Neural crest cell (in vitro differentiated cells): ENCODE results near the gene GNAL. TPM values are rescaled to one million over a fixed set of nuclear protein-coding genes. Genes with fewer than 3 reads are reported as not detected.
"Not testable (repeated sequence)": the region's sequence is repeated elsewhere in the genome, so short reads cannot be mapped to it uniquely, and the experiment has no call there.

Source experiments
- DNase-seq: peaks from one replicate; pipeline ENCODE4 v3.0.0; 2021; ENCODE audit warnings: low read depth, mixed read lengths, low spot score
- H3K27ac Mint-ChIP-seq: one replicate; pipeline ENCODE4 v1.8.0; 2021; ENCODE audit warnings: mild to moderate bottlenecking, mixed read lengths; ENCODE audit not compliant: unreplicated experiment
- H3K27me3 Mint-ChIP-seq: 2 replicates; pipeline ENCODE4 v1.8.0; 2021; ENCODE audit warnings: low read depth, mild to moderate bottlenecking, mixed read lengths
- H3K36me3 Mint-ChIP-seq: 2 replicates; pipeline ENCODE4 v1.8.0; 2021; ENCODE audit warnings: low read depth, mild to moderate bottlenecking, mixed read lengths
- H3K4me1 Mint-ChIP-seq: 2 replicates; pipeline ENCODE4 v1.8.0; 2021; ENCODE audit warnings: mixed read lengths
- H3K4me3 Mint-ChIP-seq: one replicate; pipeline ENCODE4 v1.8.0; 2021; ENCODE audit warnings: mild to moderate bottlenecking, mixed read lengths
- H3K9me3 Mint-ChIP-seq: 2 replicates; pipeline ENCODE4 v1.8.0; 2021; ENCODE audit warnings: mixed read lengths
- long read RNA-seq: library from polyadenylated mRNA; unstranded; transcript quantifications from one replicate; pipeline ENCODE4 v2.0.0, GENCODE V29; 2020
- total RNA-seq: library from RNA; stranded (reverse); gene quantifications from 2 replicates; pipeline ENCODE4 v1.2.1, GENCODE V29; 2021
- TF ChIP-seq, protein P1 (sequence below): fragments of 200-600 bp; sonication (generic); conservative IDR thresholded peaks from 2 replicates; pipeline ENCODE4 v1.5.0; 2021; ENCODE audit warnings: antibody characterized with exemption, mild to moderate bottlenecking

The GNAL gene
- total RNA-seq = 20.4 and 20.5 TPM in 2 replicates
- long read RNA-seq, partial matches to known transcripts = 8 of 16 reads
- long read RNA-seq, other reads (novel, unspliced or antisense) = 5 of 16 reads

DNA sequence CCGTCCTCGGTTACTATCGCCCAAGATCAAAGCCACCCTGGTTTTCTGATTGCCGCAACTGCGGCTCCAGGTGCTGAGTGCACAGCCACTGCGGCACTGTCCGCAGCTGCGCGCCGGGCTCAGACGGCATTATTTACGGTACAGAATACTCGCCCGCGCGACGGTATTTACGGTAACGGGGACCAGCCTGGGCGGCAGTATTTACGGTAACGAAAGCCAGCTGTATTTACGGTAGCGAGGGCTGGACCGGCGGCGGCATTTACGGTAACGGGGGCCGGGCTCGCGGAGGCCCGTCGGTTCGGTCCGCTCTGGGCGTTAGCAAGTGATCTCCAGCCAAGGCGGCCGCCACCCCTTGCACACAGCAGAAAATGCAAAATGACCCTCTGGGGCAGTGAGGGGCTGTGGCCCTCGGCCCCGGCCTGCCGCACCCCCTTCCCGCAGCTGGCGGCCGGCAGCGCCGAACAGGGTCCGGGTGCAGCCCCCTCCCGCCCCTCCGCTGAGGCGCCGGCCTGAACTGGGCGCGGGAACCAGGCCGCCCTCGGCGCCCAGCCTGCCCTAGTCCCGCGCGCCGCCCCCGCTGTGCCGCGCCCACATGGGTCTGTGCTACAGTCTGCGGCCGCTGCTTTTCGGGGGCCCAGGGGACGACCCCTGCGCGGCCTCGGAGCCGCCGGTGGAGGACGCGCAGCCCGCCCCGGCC is at the start of gene GNAL:
Gene GNAL (plus strand): TSS at position 293 of the 697 bp plus-strand sequence. CDS start 300 bp downstream, at position 593.
- no peaks in the 10 kb centered on the region for H3K9me3 Mint-ChIP-seq
- H3K27ac Mint-ChIP-seq = peak within 1 kb of the TSS; percentile 35
- DNase-seq = peak; percentile 85
- H3K36me3 Mint-ChIP-seq = no peaks in the 10 kb centered on the region
- peaks cover 8% of the 10 kb centered on the region for H3K4me1 Mint-ChIP-seq
- TF ChIP-seq, protein P1, sequence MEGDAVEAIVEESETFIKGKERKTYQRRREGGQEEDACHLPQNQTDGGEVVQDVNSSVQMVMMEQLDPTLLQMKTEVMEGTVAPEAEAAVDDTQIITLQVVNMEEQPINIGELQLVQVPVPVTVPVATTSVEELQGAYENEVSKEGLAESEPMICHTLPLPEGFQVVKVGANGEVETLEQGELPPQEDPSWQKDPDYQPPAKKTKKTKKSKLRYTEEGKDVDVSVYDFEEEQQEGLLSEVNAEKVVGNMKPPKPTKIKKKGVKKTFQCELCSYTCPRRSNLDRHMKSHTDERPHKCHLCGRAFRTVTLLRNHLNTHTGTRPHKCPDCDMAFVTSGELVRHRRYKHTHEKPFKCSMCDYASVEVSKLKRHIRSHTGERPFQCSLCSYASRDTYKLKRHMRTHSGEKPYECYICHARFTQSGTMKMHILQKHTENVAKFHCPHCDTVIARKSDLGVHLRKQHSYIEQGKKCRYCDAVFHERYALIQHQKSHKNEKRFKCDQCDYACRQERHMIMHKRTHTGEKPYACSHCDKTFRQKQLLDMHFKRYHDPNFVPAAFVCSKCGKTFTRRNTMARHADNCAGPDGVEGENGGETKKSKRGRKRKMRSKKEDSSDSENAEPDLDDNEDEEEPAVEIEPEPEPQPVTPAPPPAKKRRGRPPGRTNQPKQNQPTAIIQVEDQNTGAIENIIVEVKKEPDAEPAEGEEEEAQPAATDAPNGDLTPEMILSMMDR = no peak
- peaks cover 14% of the 10 kb centered on the region for H3K27me3 Mint-ChIP-seq
- H3K4me3 Mint-ChIP-seq = peak within 1 kb of the TSS; percentile 94

GRCh38 chr18:11647310-11647709 is 41.8 kb upstream of the GNAL start:
- DNase-seq, H3K4me1 Mint-ChIP-seq, H3K27ac Mint-ChIP-seq, H3K27me3 Mint-ChIP-seq, H3K4me3 Mint-ChIP-seq, H3K36me3 Mint-ChIP-seq, H3K9me3 Mint-ChIP-seq: not testable (repeated sequence)

DNA sequence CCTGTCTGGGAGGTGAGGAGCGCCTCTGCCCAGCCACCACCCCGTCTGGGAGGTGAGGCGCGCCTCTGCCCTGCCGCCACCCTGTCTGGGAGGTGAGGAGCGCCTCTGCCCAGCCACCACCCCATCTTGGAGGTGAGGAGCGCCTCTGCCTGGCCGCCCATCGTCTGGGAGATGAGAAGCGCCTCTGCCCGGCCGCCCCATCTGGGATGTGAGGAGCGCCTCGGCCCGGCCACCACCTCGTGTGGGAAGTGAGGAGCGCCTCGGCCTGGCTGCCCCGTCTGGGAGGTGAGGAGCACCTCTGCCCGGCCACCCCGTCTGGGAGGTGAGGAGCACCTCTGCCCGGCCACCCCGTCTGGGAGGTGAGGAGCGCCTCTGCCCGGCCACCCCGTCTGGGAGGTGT is 41.3 kb upstream of the GNAL start:
- not testable (repeated sequence) for H3K27me3 Mint-ChIP-seq, DNase-seq, H3K4me3 Mint-ChIP-seq, H3K27ac Mint-ChIP-seq, H3K36me3 Mint-ChIP-seq, H3K4me1 Mint-ChIP-seq, H3K9me3 Mint-ChIP-seq

- no peak overlapping the region for H3K27ac Mint-ChIP-seq
- H3K36me3 Mint-ChIP-seq = peaks cover 3% of the 10 kb centered on the region
- DNase-seq = no peak
- no peaks in the 10 kb centered on the region for H3K4me1 Mint-ChIP-seq
- TF ChIP-seq, protein P1 = no peak
- H3K27me3 Mint-ChIP-seq = peaks cover 16% of the 10 kb centered on the region
- H3K4me3 Mint-ChIP-seq = no peak overlapping the region
- H3K9me3 Mint-ChIP-seq = peaks cover 2% of the 10 kb centered on the region
Observed at GRCh38 chr18:11649839-11650238, 39.2 kb upstream of the GNAL start.

- DNase-seq = no peak
- no peak overlapping the region for H3K4me3 Mint-ChIP-seq
- H3K9me3 Mint-ChIP-seq = no peaks in the 10 kb centered on the region
- peaks cover 6% of the 10 kb centered on the region for H3K4me1 Mint-ChIP-seq
- H3K27me3 Mint-ChIP-seq = peaks cover 24% of the 10 kb centered on the region
- no peak overlapping the region for H3K27ac Mint-ChIP-seq
- H3K36me3 Mint-ChIP-seq = peaks cover 3% of the 10 kb centered on the region
- TF ChIP-seq, protein P1 = no peak
Observed at GRCh38 chr18:11651899-11652298, 37.2 kb upstream of the GNAL start.

- Mint-ChIP-seq H3K9me3 (no peaks in the 10 kb centered on the region), H3K27me3 (peaks cover 24% of the 10 kb centered on the region), H3K4me1 (peaks cover 6% of the 10 kb centered on the region), H3K4me3 (no peak overlapping the region), H3K36me3 (peaks cover 3% of the 10 kb centered on the region), H3K27ac (no peak overlapping the region)
- no peak for DNase-seq
- TF ChIP-seq, protein P1 = no peak
Observed at GRCh38 chr18:11653521-11653920, 35.5 kb upstream of the GNAL start.
